ENCODE data around the gene OR9Q1. TPM values are rescaled to one million over a fixed set of nuclear protein-coding genes. Genes with fewer than 3 reads are reported as not detected.

OR9Q1 gene
- total and polyA plus RNA-seq, 4 donors = not detected

- Histone ChIP-seq H3K4me1 (ENCODE audit: control insufficient read depth in 4 of 4, insufficient read depth in 4 of 4, low read length in 3 of 4) (no peaks in the 10 kb centered on the region), H3K27ac (ENCODE audit: low read depth in 1 of 2, low read length in 2 of 2) (no peak overlapping the region), H3K4me3 (ENCODE audit: low read depth in 1 of 3, low read length in 3 of 3) (no peak overlapping the region), H3K27me3 (ENCODE audit: control insufficient read depth in 4 of 4, insufficient read depth in 4 of 4, low read length in 3 of 4) (no peaks in the 10 kb centered on the region), H3K9me3 (ENCODE audit: control insufficient read depth in 4 of 4, low read length in 3 of 4) (no peaks in the 10 kb centered on the region), H3K36me3 (ENCODE audit: control insufficient read depth in 4 of 4, insufficient read depth in 3 of 4, low read depth in 1 of 4, low read length in 3 of 4) (no peaks in the 10 kb centered on the region), H3K9ac (ENCODE audit: low read depth in 1 of 2, low read length in 2 of 2) (no peak overlapping the region)
- 88% methylated on average over 32 of the region's 32 CpGs for WGBS
- TF ChIP-seq NR2F2 (IDR thresholded peaks at IDR 0.05) = no peak
- TF ChIP-seq RAD21 (IDR thresholded peaks at IDR 0.05) = no peak
- no peak for TF ChIP-seq SP1 (IDR thresholded peaks at IDR 0.05)
- no peak for TF ChIP-seq RXRA (IDR thresholded peaks at IDR 0.05)
- no peak for TF ChIP-seq TAF1 (conservative IDR thresholded peaks at IDR 0.05)
- no peak for TF ChIP-seq GABPA (IDR thresholded peaks at IDR 0.05 in 1 of 2, conservative IDR thresholded peaks at IDR 0.05 in 1 of 2)
- no peak for TF ChIP-seq JUND (IDR thresholded peaks at IDR 0.05)
- no peak for TF ChIP-seq YY1 (IDR thresholded peaks at IDR 0.05)
- no peak for TF ChIP-seq ZBTB33 (IDR thresholded peaks at IDR 0.05)
- TF ChIP-seq HNF4A (conservative IDR thresholded peaks at IDR 0.05) = no peak
- TF ChIP-seq FOXA1 (IDR thresholded peaks at IDR 0.05) = no peak
- TF ChIP-seq EGR1 (IDR thresholded peaks at IDR 0.05; ENCODE audit: low read depth in 2 of 2) = no peak
- no peak for TF ChIP-seq MAX (IDR thresholded peaks at IDR 0.05)
- no peak for TF ChIP-seq CTCF (IDR thresholded peaks at IDR 0.05; ENCODE audit: low read depth, low read length, missing input control)
- no peak for TF ChIP-seq HNF4G (IDR thresholded peaks at IDR 0.05)
- TF ChIP-seq REST (IDR thresholded peaks at IDR 0.05) = no peak
- no peak for TF ChIP-seq FOXA2 (IDR thresholded peaks at IDR 0.05)
- TF ChIP-seq, protein P1, sequence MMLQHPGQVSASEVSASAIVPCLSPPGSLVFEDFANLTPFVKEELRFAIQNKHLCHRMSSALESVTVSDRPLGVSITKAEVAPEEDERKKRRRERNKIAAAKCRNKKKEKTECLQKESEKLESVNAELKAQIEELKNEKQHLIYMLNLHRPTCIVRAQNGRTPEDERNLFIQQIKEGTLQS (IDR thresholded peaks at IDR 0.05) = no peak
- DNase-seq (ENCODE audit: low spot score) = no peak
These were observed 204.4 kb downstream of the OR9Q1 start for GRCh38 chr11:58227956-58228615.

Small RNAs within 50 kb of the gene (small RNA-seq; reads per million reads assigned to genes)
- not detected for gene RNU6-899P

Other genes starting within 250 kb of the OR9Q1 start
- gene OR6Q1, start 7.1 kb downstream of the OR9Q1 start, total RNA-seq = not detected
- not detected for gene OR6Q1, start 7.1 kb downstream of the OR9Q1 start, polyA plus RNA-seq
- not detected for gene OR9I1, start 101.6 kb downstream of the OR9Q1 start, total RNA-seq
- gene OR9I1, start 101.6 kb downstream of the OR9Q1 start, polyA plus RNA-seq = not detected
- not detected for gene OR9Q2, start 165.2 kb downstream of the OR9Q1 start, total RNA-seq
- gene OR9Q2, start 165.2 kb downstream of the OR9Q1 start, polyA plus RNA-seq = not detected
- not detected for gene OR1S2, start 180.3 kb downstream of the OR9Q1 start, total RNA-seq
- gene OR1S2, start 180.3 kb downstream of the OR9Q1 start, polyA plus RNA-seq = not detected
- gene OR1S1, start 188.8 kb downstream of the OR9Q1 start, total RNA-seq = not detected
- not detected for gene OR1S1, start 188.8 kb downstream of the OR9Q1 start, polyA plus RNA-seq
- gene OR10Q1, start 205.0 kb downstream of the OR9Q1 start, total RNA-seq = not detected
- gene OR10Q1, start 205.0 kb downstream of the OR9Q1 start, polyA plus RNA-seq = not detected
- not detected for gene OR10W1, start 244.4 kb downstream of the OR9Q1 start, total RNA-seq
- gene OR10W1, start 244.4 kb downstream of the OR9Q1 start, polyA plus RNA-seq = not detected